Glutamatergic neuron (in vitro differentiated cells): ENCODE results near the gene UQCR11. TPM values are rescaled to one million over a fixed set of nuclear protein-coding genes. Genes with fewer than 3 reads are reported as not detected.
A peak's percentile ranks its signal among the peaks of the same experiment; 100 is the strongest.
"Not testable (repeated sequence)": the region's sequence is repeated elsewhere in the genome, so short reads cannot be mapped to it uniquely, and the experiment has no call there.

Experiments
- DNase-seq: peaks from one replicate; pipeline ENCODE4 v3.0.0; 2022
- H3K27ac Mint-ChIP-seq: one replicate; pipeline ENCODE4 v1.8.0; 2020; ENCODE audit warnings: mild to moderate bottlenecking, mixed read lengths, inconsistent platforms; ENCODE audit not compliant: unreplicated experiment
- H3K27me3 Mint-ChIP-seq: one replicate; pipeline ENCODE4 v1.8.0; 2020; ENCODE audit warnings: mild to moderate bottlenecking, moderate library complexity, mixed read lengths, inconsistent platforms; ENCODE audit not compliant: unreplicated experiment
- H3K36me3 Mint-ChIP-seq: one replicate; pipeline ENCODE4 v1.8.0; 2020; ENCODE audit warnings: mild to moderate bottlenecking, mixed read lengths, inconsistent platforms; ENCODE audit not compliant: unreplicated experiment
- H3K4me1 Mint-ChIP-seq: one replicate; pipeline ENCODE4 v1.8.0; 2020; ENCODE audit warnings: mild to moderate bottlenecking, low read depth, mixed read lengths, inconsistent platforms; ENCODE audit not compliant: unreplicated experiment
- H3K4me3 Mint-ChIP-seq: one replicate; pipeline ENCODE4 v1.8.0; 2020; ENCODE audit warnings: mild to moderate bottlenecking, mixed read lengths, inconsistent platforms; ENCODE audit not compliant: unreplicated experiment
- H3K9me3 Mint-ChIP-seq: one replicate; pipeline ENCODE4 v1.8.0; 2020; ENCODE audit warnings: mild to moderate bottlenecking, moderate library complexity, mixed read lengths, inconsistent platforms; ENCODE audit not compliant: unreplicated experiment
- CTCF ChIP-seq: fragments of 200-600 bp; sonication (generic); IDR thresholded peaks from one replicate; pipeline ENCODE4 v1.5.0; 2021; ENCODE audit not compliant: partially characterized antibody, unreplicated experiment
- total RNA-seq: library from RNA; stranded (reverse); fragmentation: NEBNext Ultra II Directional; extraction: Animal tissue kit (Norgen Biotek cat#: 25700); gene quantifications from one replicate; pipeline ENCODE4 v1.2.1, GENCODE V29; 2021; ENCODE audit not compliant: unreplicated experiment

The UQCR11 gene
- total RNA-seq, 1 donor from 2014 or later = 204 TPM

- H3K9me3 Mint-ChIP-seq = peaks cover 4% of the 10 kb centered on the region
- no peak for TF ChIP-seq CTCF
- H3K4me1 Mint-ChIP-seq = peaks cover 8% of the 10 kb centered on the region
- peaks cover 7% of the 10 kb centered on the region for H3K27me3 Mint-ChIP-seq
- H3K36me3 Mint-ChIP-seq = no peaks in the 10 kb centered on the region
- H3K27ac Mint-ChIP-seq = no peak overlapping the region
- no peak for DNase-seq
- H3K4me3 Mint-ChIP-seq = no peak overlapping the region
Observed at GRCh38 chr19:1645299-1645698, 40.0 kb upstream of the UQCR11 start.

GRCh38 chr19:1644070-1644469, 38.8 kb upstream of the UQCR11 start:
- no peak for TF ChIP-seq CTCF
- H3K4me3 Mint-ChIP-seq = no peak overlapping the region
- no peak for DNase-seq
- H3K36me3 Mint-ChIP-seq = no peaks in the 10 kb centered on the region
- H3K27ac Mint-ChIP-seq = no peak overlapping the region
- H3K4me1 Mint-ChIP-seq = peaks cover 6% of the 10 kb centered on the region
- peaks cover 4% of the 10 kb centered on the region for H3K9me3 Mint-ChIP-seq
- peaks cover 7% of the 10 kb centered on the region for H3K27me3 Mint-ChIP-seq

GRCh38 chr19:1640893-1641448, 35.7 kb upstream of the UQCR11 start:
- not testable (repeated sequence) for H3K4me1 Mint-ChIP-seq, H3K4me3 Mint-ChIP-seq, DNase-seq, H3K27me3 Mint-ChIP-seq, H3K36me3 Mint-ChIP-seq
- Mint-ChIP-seq H3K27ac (peak overlapping the region; percentile 55), H3K9me3 (peaks cover 11% of the 10 kb centered on the region)

- no peak overlapping the region for H3K4me3 Mint-ChIP-seq
- H3K27me3 Mint-ChIP-seq = peaks cover 6% of the 10 kb centered on the region
- peaks cover 5% of the 10 kb centered on the region for H3K36me3 Mint-ChIP-seq
- H3K9me3 Mint-ChIP-seq = peaks cover 9% of the 10 kb centered on the region
- DNase-seq = no peak
- peaks cover 3% of the 10 kb centered on the region for H3K4me1 Mint-ChIP-seq
- no peak overlapping the region for H3K27ac Mint-ChIP-seq
- no peak for TF ChIP-seq CTCF
Observed at GRCh38 chr19:1636325-1637236, 31.3 kb upstream of the UQCR11 start.

- peaks cover 5% of the 10 kb centered on the region for H3K36me3 Mint-ChIP-seq
- H3K27ac Mint-ChIP-seq = no peak overlapping the region
- H3K4me1 Mint-ChIP-seq = peaks cover 3% of the 10 kb centered on the region
- no peak for DNase-seq
- H3K9me3 Mint-ChIP-seq = peaks cover 11% of the 10 kb centered on the region
- no peak overlapping the region for H3K4me3 Mint-ChIP-seq
- peaks cover 9% of the 10 kb centered on the region for H3K27me3 Mint-ChIP-seq
- TF ChIP-seq CTCF = no peak
Observed at GRCh38 chr19:1634938-1635243, 29.6 kb upstream of the UQCR11 start.
